ENCODE data around the gene PCSK1.
"Not testable (repeated sequence)": the region's sequence is repeated elsewhere in the genome, so short reads cannot be mapped to it uniquely, and the experiment has no call there.

PCSK1 gene

GRCh38 chr5:96372726-96373380, 60.2 kb downstream of the PCSK1 start:
- no peak for DNase-seq (ENCODE audit: low read depth in 3 of 3)

GRCh38 chr5:96370976-96371375, 62.1 kb downstream of the PCSK1 start:
- no peak for DNase-seq (ENCODE audit: low read depth in 3 of 3)

GRCh38 chr5:96367337-96367736, 65.7 kb downstream of the PCSK1 start:
- not testable (repeated sequence) for DNase-seq (ENCODE audit: low read depth in 3 of 3)

DNA sequence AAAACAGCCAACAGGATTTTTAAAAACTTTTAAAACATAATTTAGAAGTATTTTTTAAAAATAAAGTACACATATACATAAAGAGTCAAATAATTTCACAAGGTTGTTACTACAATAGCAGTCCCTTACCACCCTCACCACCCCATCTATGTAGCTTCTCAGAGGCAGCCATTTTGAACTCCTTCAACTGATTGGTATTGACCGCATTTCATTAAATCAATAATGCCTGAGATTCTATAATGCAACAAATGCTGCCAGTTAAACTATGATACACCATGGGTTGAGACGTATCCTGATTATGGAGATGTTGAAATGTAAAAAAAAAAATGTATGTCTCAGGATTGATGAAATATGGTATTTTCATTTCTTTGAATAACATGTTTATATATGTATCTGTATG, 78.8 kb downstream of the PCSK1 start:
- DNase-seq (ENCODE audit: low read depth in 3 of 3) = no peak

DNA sequence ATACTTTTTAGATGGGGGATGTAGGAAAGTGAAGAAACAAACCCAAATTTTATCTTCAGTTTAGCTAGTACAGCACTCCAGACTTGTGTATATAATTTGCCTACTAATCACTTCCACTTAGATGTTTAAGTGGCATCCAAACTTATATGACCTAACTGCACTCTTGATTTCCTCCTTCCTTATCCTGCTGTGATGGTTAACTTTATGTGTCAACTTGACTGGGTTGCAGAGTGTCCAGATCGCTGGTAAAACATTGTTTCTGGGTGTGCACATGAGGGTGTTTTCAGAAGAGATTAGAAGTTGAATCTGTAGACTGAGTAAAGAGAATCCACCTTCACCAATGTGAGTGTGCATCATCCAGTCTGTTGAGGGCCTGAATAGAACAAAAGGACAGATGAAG, 79.8 kb downstream of the PCSK1 start:
- DNase-seq (ENCODE audit: low read depth in 3 of 3) = no peak

- DNase-seq (ENCODE audit: low read depth in 3 of 3) = no peak
Observed at GRCh38 chr5:96350678-96351077, 82.4 kb downstream of the PCSK1 start.

- no peak for DNase-seq (ENCODE audit: low read depth in 3 of 3)
Observed at GRCh38 chr5:96348536-96348935, 84.5 kb downstream of the PCSK1 start.

GRCh38 chr5:96347502-96348292, 85.4 kb downstream of the PCSK1 start:
- DNase-seq (ENCODE audit: low read depth in 3 of 3) = no peak

- DNase-seq (ENCODE audit: low read depth in 3 of 3) = no peak
Observed at GRCh38 chr5:96344678-96345577, 88.1 kb downstream of the PCSK1 start.

DNA sequence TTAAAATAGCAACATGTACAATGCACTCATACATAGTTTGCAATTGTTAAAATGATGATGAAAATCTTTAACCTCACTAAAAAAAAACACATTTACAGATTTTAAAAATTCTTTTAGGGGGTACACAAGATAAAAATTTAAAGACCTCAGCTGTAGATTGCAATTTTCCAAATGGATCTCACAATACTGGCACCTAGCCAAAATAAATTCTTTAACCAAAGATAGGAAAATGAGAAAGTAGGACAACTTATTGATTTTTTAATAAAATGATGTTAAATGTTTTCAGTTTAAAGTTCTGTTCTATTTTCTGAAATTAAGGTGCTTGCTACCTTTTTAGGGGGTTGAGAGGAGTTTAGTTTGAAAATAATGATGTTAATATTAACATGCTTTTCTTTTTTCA, 90.0 kb downstream of the PCSK1 start:
- DNase-seq (ENCODE audit: low read depth in 3 of 3) = no peak

GRCh38 chr5:96342581-96342980, 90.5 kb downstream of the PCSK1 start:
- no peak for DNase-seq (ENCODE audit: low read depth in 3 of 3)

All from stimulated activated CD4-positive, alpha-beta T cell treated with anti-CD3 and anti-CD28 coated beads, TNF-alpha, amount 100 ng/mL, for 48 hours (primary cell).